ENCODE data around the gene EPHB1. TPM values are rescaled to one million over a fixed set of nuclear protein-coding genes. Genes with fewer than 3 reads are reported as not detected.

Gene EPHB1
- polyA plus RNA-seq, 3 donors, result 0.06 to 0.55 TPM; not detected in 1

- H3K27me3 ChIP-seq (ENCODE audit: control insufficient read depth in 2 of 2, insufficient read depth in 2 of 2, low read length in 2 of 2), result no peaks in the 10 kb centered on the region
- no peak overlapping the region for H3K27ac Mint-ChIP-seq
- no peaks in the 10 kb centered on the region for H3K4me1 ChIP-seq (ENCODE audit: control insufficient read depth in 1 of 2, insufficient read depth in 2 of 2, low read length in 2 of 2)
- TF ChIP-seq CTCF (IDR thresholded peaks at IDR 0.05), result no peak
- WGBS (ENCODE audit: insufficient coverage), result 77% methylated on average over 4 of the region's 5 CpGs
- H3K27ac ChIP-seq (ENCODE audit: low read depth in 1 of 2, low read length in 2 of 2), result no peak overlapping the region
- no peak overlapping the region for H2AFZ ChIP-seq (ENCODE audit: insufficient read depth, low read depth, low read length, poor library complexity, severe bottlenecking)
- H3K79me2 ChIP-seq (ENCODE audit: insufficient read depth, low read length), result no peaks in the 10 kb centered on the region
- no peak overlapping the region for H3K4me3 ChIP-seq (replicated peaks in 1 of 3; ENCODE audit: low read depth in 2 of 3, low read length in 3 of 3)
- peaks cover 9 to 23% (median 13%) of the 10 kb centered on the region in 3 donors for H3K27me3 Mint-ChIP-seq (ENCODE audit: low read depth in 3 of 3)
- no peak overlapping the region for H3K4me2 ChIP-seq (replicated peaks; ENCODE audit: extremely low read depth, low read length, poor library complexity, severe bottlenecking)
- H3K9me3 ChIP-seq (replicated peaks in 1 of 2; ENCODE audit: control insufficient read depth in 1 of 2, insufficient read depth in 1 of 2, low read length in 2 of 2), result no peaks in the 10 kb centered on the region
- H3K4me1 Mint-ChIP-seq, result no peaks in the 10 kb centered on the region
- no peaks in the 10 kb centered on the region for H4K20me1 ChIP-seq (ENCODE audit: insufficient read depth, low read length)
- peaks cover 0 to 3% (median 0%) of the 10 kb centered on the region in 7 donors for H3K9me3 Mint-ChIP-seq
- intact Hi-C loops (cut with micrococcal nuclease), result no loop called here
- no peak for DNase-seq
- no peaks in the 10 kb centered on the region for H3K36me3 Mint-ChIP-seq
- H3K4me3 Mint-ChIP-seq, result no peak overlapping the region
- H3K9ac ChIP-seq (ENCODE audit: insufficient read depth, low read length, poor library complexity, severe bottlenecking), result no peak overlapping the region
- no peaks in the 10 kb centered on the region for H3K36me3 ChIP-seq (replicated peaks in 1 of 2; ENCODE audit: control insufficient read depth in 1 of 2, insufficient read depth in 2 of 2, low read length in 2 of 2)
These were observed 14.5 kb downstream of the EPHB1 start for GRCh38 chr3:134809427-134810051.

- Histone ChIP-seq H4K20me1 (ENCODE audit: insufficient read depth, low read length) (no peaks in the 10 kb centered on the region), H2AFZ (ENCODE audit: insufficient read depth, low read depth, low read length, poor library complexity, severe bottlenecking) (no peak overlapping the region), H3K36me3 (replicated peaks in 1 of 2; ENCODE audit: control insufficient read depth in 1 of 2, insufficient read depth in 2 of 2, low read length in 2 of 2) (no peaks in the 10 kb centered on the region), H3K79me2 (ENCODE audit: insufficient read depth, low read length) (no peaks in the 10 kb centered on the region), H3K4me3 (replicated peaks in 1 of 3; ENCODE audit: low read depth in 2 of 3, low read length in 3 of 3) (no peak overlapping the region), H3K27me3 (ENCODE audit: control insufficient read depth in 2 of 2, insufficient read depth in 2 of 2, low read length in 2 of 2) (no peaks in the 10 kb centered on the region), H3K9ac (ENCODE audit: insufficient read depth, low read length, poor library complexity, severe bottlenecking) (no peak overlapping the region), H3K4me2 (replicated peaks; ENCODE audit: extremely low read depth, low read length, poor library complexity, severe bottlenecking) (no peak overlapping the region), H3K9me3 (replicated peaks in 1 of 2; ENCODE audit: control insufficient read depth in 1 of 2, insufficient read depth in 1 of 2, low read length in 2 of 2) (no peaks in the 10 kb centered on the region), H3K27ac (ENCODE audit: low read depth in 1 of 2, low read length in 2 of 2) (no peak overlapping the region), H3K4me1 (ENCODE audit: control insufficient read depth in 1 of 2, insufficient read depth in 2 of 2, low read length in 2 of 2) (no peaks in the 10 kb centered on the region)
- Mint-ChIP-seq H3K9me3 (peaks cover 0 to 2% (median 0%) of the 10 kb centered on the region in 7 donors), H3K4me3 (no peak overlapping the region), H3K27me3 (ENCODE audit: low read depth in 3 of 3) (peaks cover 9 to 21% (median 11%) of the 10 kb centered on the region in 3 donors), H3K4me1 (no peaks in the 10 kb centered on the region), H3K27ac (no peak overlapping the region), H3K36me3 (no peaks in the 10 kb centered on the region)
- WGBS (ENCODE audit: insufficient coverage), result 100% methylated on average over 2 of the region's 2 CpGs
- no peak for TF ChIP-seq CTCF (IDR thresholded peaks at IDR 0.05)
- DNase-seq, result no peak
- intact Hi-C loops (cut with micrococcal nuclease), result no loop called here
These were observed 15.0 kb downstream of the EPHB1 start for GRCh38 chr3:134810052-134810435.
